Vagina (tissue), 2 donors: Measurements from ENCODE around the gene NHERF2.

Experiments
- POLR2A ChIP-seq, 2 donors: fragments of 450-650 bp; IDR thresholded peaks; one replicate each; pipeline ENCODE4 v1.6.1; 2017; ENCODE audit warnings: antibody characterized with exemption in 2 of 2, mild to moderate bottlenecking in 2 of 2, moderate library complexity in 2 of 2
- TF ChIP-seq, protein P1 (sequence below), 3 experiments: fragments of 450-650 bp in 2 of 3; fragments of 200-600 bp in 1 of 3; sonication (generic) in 1 of 3; IDR thresholded peaks; one replicate each; pipeline ENCODE4 v1.5.1; 2017 to 2019; ENCODE audit warnings: antibody characterized with exemption in 3 of 3, mild to moderate bottlenecking in 2 of 3, moderate library complexity in 2 of 3

DNA sequence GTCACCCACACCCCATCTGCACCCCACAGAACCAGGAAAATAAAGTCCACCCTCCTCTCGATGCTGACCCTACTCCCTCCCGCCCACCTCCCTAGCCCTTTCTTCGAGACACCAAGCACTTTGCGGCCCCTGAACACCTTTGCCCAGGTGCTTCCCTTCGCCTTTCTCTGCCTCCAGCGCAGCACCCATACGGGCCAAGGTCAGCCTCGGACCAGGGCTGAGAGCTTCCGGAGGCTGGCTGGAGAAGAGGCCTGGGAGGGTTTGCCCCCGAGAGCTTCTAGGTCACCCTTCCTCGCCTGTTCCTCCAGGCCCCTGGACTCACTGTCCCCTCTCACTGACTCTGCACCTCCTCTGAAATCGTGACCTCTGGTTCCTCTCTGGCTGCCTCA, 2.7 kb upstream of the NHERF2 start:
- no peak for TF ChIP-seq POLR2A (IDR thresholded peaks at IDR 0.05)
- TF ChIP-seq, protein P1, sequence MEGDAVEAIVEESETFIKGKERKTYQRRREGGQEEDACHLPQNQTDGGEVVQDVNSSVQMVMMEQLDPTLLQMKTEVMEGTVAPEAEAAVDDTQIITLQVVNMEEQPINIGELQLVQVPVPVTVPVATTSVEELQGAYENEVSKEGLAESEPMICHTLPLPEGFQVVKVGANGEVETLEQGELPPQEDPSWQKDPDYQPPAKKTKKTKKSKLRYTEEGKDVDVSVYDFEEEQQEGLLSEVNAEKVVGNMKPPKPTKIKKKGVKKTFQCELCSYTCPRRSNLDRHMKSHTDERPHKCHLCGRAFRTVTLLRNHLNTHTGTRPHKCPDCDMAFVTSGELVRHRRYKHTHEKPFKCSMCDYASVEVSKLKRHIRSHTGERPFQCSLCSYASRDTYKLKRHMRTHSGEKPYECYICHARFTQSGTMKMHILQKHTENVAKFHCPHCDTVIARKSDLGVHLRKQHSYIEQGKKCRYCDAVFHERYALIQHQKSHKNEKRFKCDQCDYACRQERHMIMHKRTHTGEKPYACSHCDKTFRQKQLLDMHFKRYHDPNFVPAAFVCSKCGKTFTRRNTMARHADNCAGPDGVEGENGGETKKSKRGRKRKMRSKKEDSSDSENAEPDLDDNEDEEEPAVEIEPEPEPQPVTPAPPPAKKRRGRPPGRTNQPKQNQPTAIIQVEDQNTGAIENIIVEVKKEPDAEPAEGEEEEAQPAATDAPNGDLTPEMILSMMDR (IDR thresholded peaks at IDR 0.05), result no peak
